ENCODE data around the gene CEP95. TPM values are rescaled to one million over a fixed set of nuclear protein-coding genes. Genes with fewer than 3 reads are reported as not detected.

The CEP95 gene
- total RNA-seq, 2 experiments from 2014 or later: 39.3 to 39.7 TPM

DNA sequence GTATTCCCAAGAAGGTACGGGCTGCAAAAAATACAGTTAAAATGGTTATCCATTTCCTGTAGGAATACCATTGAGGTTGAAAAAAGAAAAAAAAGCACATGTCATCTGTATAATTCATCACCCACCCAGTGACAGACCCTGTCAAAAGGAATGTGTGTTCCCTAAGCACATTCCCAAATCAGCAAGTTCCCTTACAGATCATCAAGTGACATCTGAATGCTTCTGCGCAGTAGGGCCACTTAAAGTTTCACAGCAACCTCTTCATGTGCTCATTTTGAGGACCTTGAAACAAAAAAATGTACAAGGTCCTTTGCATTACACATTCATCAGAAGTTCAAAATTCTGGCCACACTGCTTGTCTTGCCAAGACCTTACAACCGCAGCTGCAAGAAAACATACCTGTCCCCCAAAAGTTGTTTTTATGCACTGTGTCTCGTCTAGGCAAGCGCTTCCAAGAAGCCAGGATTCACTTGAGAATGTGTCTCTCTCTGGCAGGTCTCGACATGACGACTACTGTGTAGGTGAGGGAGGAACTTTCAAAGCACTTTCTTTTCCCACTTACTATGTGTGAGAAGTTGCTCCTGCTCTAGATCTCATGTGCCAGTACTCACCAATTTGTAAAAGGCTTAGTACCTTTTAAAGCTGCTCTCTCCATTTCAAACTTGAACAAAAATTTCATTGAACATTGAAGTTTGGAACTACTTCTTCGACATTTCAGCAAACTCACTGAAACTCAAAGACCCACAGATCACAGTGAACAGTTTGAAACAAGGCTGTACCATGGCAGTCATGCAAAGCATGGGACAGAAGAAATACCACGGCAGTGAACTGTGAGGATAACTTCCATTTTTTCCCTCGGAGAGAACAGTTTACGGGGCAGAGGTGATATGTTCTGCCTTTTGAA is 5.7 kb upstream of the CEP95 start:
- DNase-seq: no peak
- Mint-ChIP-seq H3K36me3 (peaks cover 77% of the 10 kb centered on the region), H3K9me3 (no peaks in the 10 kb centered on the region), H3K27ac (peak overlapping the region; percentile 67), H3K4me3 (no peak overlapping the region), H3K4me1 (peaks cover 68% of the 10 kb centered on the region), H3K27me3 (no peaks in the 10 kb centered on the region)

DNA sequence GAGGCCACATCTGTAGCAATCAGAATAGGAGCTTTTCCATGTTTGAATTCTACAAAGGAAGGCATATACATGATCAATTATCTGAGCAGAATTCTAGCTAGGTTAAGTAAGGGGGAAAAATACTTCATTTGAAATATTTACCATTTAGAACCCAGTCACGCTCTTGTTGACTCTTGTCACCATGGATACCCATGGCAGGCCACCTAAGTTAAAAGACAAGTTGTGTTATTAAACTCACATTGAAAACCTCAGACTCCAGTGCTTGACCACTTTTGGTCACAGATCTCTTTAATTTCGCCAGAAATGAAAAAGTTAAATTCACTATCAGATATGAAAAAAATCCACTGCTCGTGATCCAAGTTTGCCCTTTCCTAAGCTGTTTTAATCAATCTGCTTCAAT is 4.8 kb upstream of the CEP95 start:
- Mint-ChIP-seq H3K4me1 (peaks cover 67% of the 10 kb centered on the region), H3K27ac (peak overlapping the region; percentile 66), H3K4me3 (peak overlapping the region; percentile 3), H3K27me3 (no peaks in the 10 kb centered on the region), H3K36me3 (peaks cover 71% of the 10 kb centered on the region), H3K9me3 (no peaks in the 10 kb centered on the region)
- no peak for DNase-seq

DNA sequence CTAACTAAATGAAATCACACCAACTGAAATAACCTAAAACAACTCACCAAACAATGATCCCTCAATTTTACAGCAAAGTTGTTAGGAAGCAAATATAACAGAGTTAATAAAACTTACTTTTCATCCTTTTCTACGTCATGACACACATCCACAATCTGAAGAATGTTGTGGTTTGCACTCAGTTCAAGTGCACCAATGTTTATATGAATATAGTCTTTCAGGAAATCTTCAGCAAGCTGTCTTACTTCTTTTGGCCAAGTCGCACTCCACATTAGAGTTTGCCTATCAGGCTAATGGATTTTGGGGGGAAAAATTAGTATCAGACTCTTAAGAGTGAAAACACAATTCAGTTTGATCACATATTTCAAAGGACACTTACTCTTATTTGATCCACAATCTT is 4.0 kb upstream of the CEP95 start:
- Mint-ChIP-seq H3K27ac (peak overlapping the region; percentile 47), H3K36me3 (peaks cover 73% of the 10 kb centered on the region), H3K4me1 (peaks cover 62% of the 10 kb centered on the region), H3K4me3 (peak overlapping the region; percentile 46), H3K27me3 (no peaks in the 10 kb centered on the region), H3K9me3 (no peaks in the 10 kb centered on the region)
- no peak for DNase-seq

DNA sequence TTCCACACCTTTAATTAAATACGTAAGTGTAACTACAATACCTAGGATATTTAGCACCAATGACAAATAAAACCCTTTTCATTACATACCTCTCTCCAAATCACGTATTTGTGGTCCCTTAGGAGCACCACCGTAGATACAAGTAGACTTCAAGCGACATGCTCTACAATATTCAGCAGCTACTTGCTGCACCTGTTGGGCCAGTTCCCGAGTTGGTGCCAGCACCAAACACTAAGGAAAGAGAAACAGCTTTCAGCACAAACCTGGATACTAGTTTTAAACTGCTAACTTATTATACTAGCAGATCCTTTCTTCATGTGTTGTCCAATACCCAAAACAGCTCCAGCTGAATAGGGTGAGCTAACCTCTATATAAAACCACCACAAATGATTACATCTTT is 3.4 kb upstream of the CEP95 start:
- peaks cover 74% of the 10 kb centered on the region for H3K36me3 Mint-ChIP-seq
- DNase-seq: no peak
- H3K4me1 Mint-ChIP-seq: peaks cover 59% of the 10 kb centered on the region
- H3K9me3 Mint-ChIP-seq: no peaks in the 10 kb centered on the region
- no peaks in the 10 kb centered on the region for H3K27me3 Mint-ChIP-seq
- H3K4me3 Mint-ChIP-seq: peak overlapping the region; percentile 44
- H3K27ac Mint-ChIP-seq: peak overlapping the region; percentile 57

DNA sequence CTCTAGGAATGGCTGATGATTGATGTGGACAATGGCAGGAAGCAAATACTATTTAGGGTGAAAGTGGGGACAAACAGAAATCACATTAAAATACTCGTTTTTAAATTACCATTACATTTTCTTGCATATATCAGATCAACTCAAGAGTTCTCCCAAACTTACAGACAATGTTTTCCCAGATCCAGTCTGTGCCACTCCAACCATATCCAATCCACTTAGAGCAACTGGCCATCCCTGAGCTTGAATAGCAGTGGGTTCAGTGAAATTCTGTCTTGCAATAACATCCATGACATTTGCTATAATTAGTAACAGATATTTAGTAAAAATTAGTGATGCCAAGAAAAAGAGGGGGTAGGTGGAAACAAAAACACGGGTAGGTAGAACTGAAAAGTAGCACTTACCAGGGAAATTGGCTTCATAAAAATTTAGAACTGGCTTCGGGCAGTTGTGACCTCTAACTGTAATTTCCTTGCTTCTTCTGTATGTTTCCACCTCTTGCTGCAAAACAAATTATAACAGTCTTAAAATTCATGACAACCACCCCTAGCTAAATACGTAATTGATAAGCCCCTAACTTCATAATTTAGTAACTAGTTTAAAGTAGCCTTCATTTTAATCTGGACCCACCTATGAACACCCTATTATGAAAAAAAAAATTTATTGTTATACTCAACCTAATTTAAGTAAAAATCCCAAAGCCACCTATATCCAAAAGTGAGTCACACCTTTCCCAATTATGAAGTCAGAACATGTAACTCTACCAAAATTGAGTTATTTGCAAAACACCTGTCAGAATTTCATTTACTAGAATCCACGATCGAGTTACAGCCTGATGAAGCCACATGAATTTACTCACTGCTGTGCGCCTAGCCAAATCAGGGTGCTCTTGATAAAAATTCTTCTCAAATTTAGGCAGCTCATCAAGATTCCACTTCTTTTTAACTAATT is 2.7 kb upstream of the CEP95 start:
- peak overlapping the region; percentile 100 for H3K27ac Mint-ChIP-seq
- no peaks in the 10 kb centered on the region for H3K9me3 Mint-ChIP-seq
- peak overlapping the region; percentile 98 for H3K4me3 Mint-ChIP-seq
- no peaks in the 10 kb centered on the region for H3K27me3 Mint-ChIP-seq
- no peak for DNase-seq
- H3K4me1 Mint-ChIP-seq: peaks cover 57% of the 10 kb centered on the region
- H3K36me3 Mint-ChIP-seq: peaks cover 74% of the 10 kb centered on the region

DNA sequence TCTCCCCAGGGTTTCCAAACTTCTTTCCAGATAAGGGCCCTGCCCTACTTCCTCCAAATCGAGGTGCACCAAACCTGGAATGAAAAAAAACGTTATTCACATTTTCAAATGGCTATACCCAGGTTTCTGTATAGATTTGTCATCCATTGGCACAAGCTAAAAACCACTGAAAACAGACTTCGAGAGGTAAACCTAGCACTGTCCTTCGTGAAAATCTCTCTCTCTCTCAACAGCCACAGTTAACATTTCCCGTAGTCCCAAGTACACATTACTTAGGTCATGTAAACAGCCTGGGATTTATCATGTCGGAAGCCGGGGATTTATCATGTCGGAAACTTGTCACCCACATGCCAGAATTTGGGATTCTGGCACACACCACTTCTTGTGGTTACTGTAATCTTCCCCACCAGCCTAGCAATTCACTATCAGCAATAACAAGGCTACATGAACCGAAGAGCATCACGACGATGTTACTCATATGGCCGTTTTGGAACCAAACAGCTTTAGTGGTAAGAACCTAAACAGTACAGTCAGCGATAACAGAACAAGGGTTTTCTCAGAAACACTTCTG is 1.9 kb upstream of the CEP95 start:
- Mint-ChIP-seq H3K27ac (peak overlapping the region; percentile 100), H3K4me3 (peak overlapping the region; percentile 98), H3K27me3 (no peaks in the 10 kb centered on the region), H3K9me3 (no peaks in the 10 kb centered on the region), H3K4me1 (peaks cover 55% of the 10 kb centered on the region), H3K36me3 (peaks cover 72% of the 10 kb centered on the region)
- no peak for DNase-seq

DNA sequence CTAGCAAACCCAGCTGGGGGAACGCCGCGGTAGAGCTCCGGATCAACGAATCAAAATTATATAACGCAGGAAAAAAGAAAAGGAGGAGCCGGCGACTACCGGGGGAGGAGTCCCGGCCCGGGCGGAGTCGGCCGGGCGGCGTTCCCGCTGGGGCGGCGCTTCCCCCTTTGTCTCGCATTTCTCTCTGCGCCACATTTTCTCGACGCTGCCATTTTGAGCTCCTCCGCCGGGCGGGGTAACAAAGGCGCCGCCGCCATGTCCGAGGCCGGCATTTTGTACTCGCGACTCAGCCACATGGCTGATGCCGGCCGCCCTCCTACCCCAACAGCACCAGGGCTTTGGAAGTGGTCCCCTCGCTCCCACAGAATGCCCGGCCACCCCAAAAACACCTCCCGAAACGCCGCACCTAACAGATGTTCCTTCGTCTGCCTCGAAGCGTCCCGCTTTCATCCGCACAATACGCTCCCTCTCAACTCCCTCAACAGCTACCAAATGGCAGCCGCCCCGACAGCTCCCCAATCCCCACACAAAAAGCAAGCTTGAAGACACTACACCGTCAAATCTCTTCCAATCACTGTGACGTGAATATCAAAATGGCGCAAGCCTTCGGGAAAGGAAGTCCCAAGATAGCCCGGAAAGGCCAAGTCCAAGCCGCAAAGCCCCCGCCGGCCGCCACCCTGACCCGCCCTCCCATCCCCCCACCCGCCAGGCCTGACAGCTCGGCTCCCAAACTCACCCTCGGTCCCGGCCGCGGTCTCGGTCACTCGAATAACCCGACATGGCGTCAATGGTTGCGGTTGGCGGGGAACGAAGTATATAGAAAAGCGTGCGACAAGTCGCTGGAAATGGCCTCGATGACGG is 1.2 kb upstream of the CEP95 start:
- H3K27me3 Mint-ChIP-seq: no peaks in the 10 kb centered on the region
- H3K4me3 Mint-ChIP-seq: peak overlapping the region; percentile 98
- H3K4me1 Mint-ChIP-seq: peaks cover 48% of the 10 kb centered on the region
- peaks cover 66% of the 10 kb centered on the region for H3K36me3 Mint-ChIP-seq
- DNase-seq: peak; percentile 84
- peak overlapping the region; percentile 100 for H3K27ac Mint-ChIP-seq
- H3K9me3 Mint-ChIP-seq: no peaks in the 10 kb centered on the region

DNA sequence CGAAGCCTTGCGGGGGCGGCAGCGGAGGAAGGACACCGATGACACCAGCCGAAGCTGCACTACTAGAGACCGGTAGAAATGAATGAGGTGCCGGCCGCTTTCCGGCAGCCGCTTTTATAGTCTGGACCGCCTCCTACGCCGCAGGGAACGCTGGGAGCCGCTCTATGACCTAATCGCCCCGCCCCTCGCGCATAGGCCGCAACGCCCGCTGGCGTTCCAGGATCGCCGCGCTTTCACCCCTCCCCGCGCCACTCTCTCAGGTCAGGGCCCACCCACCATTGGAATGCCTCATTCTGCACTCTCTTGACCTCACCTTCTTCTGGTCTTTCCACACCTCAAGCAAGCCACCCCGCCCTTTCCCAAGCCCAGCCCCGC is 589 bp upstream of the CEP95 start, which contains the start of gene DDX5:
Gene DDX5, minus strand, starts transcription at position 89 of the 375 bp plus-strand sequence. CDS start 170 bp downstream, outside the sequence.
- Mint-ChIP-seq H3K36me3 (peaks cover 61% of the 10 kb centered on the region), H3K4me3 (peak within 1 kb of the TSS; percentile 98), H3K27me3 (no peaks in the 10 kb centered on the region), H3K9me3 (no peaks in the 10 kb centered on the region), H3K4me1 (peaks cover 43% of the 10 kb centered on the region), H3K27ac (peak within 1 kb of the TSS; percentile 100)
- peak; percentile 96 for DNase-seq

DNA sequence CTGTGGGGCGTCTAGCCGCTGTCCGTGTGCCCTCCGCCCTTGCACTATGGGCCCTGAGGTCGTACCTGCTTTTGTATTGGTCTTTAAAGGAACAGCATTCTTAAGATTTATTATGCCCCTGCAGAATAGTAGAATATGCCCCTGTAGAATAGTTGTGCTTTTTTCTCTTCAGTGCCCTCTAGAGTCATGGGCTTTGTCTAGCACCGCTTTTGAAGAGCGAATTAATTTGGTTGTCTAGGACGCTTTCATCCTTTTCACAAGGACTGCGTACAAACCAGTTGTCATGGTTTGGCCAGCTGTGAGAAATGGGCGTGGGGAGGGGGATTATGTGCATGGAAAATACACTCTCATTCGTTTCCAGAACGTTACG is 621 bp downstream of the CEP95 start:
- peak; percentile 37 for DNase-seq
- Mint-ChIP-seq H3K4me1 (peaks cover 41% of the 10 kb centered on the region), H3K27ac (peak overlapping the region; percentile 100)

DNA sequence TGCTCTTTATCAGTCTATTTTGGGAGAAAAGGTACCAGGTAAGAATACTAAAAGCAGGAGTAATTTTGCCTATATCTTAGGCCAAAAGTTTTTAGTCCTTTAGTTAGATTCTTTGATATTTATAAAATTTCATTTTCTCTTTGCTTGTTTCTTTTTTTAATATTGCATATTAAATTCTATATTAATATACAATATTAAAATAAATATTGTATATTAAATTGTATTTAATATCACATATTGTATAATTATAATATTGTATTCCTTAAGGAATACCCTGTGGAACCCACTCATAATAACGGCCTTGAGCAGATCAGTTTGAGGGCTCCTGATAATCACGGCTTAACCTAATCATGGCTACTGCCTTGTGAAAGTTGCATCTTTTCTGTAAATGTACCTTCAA is 1.9 kb downstream of the CEP95 start:
- Mint-ChIP-seq H3K27me3 (no peaks in the 10 kb centered on the region), H3K9me3 (no peaks in the 10 kb centered on the region), H3K4me1 (peaks cover 37% of the 10 kb centered on the region), H3K27ac (no peak overlapping the region), H3K4me3 (peak overlapping the region; percentile 98), H3K36me3 (peaks cover 37% of the 10 kb centered on the region)
- DNase-seq: no peak

More for the DNA sequence above, 621 bp downstream of the CEP95 start:
- H3K36me3 Mint-ChIP-seq: peaks cover 49% of the 10 kb centered on the region
- no peaks in the 10 kb centered on the region for H3K27me3 Mint-ChIP-seq
- H3K4me3 Mint-ChIP-seq: peak overlapping the region; percentile 98
- no peaks in the 10 kb centered on the region for H3K9me3 Mint-ChIP-seq

DNA sequence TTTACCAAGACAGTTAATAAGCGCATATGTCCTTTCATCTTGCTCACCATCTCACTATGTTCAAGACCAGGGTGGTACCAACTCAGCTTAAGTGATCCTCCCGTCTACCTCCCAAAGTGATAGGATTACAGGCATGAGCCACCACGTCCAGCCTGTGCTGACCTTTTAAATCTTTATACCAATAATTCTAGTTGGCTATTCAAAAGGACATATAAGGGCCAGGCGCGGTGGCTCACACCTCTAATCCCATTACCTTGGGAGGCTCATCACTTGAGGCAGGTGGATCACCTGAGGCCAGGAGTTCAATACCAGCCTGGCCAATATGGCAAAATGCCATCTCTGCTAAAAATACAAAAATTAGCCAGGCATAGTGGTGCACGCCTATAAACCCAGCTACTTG is 2.4 kb downstream of the CEP95 start:
- H3K27me3 Mint-ChIP-seq: no peaks in the 10 kb centered on the region
- no peak for DNase-seq
- H3K4me1 Mint-ChIP-seq: peaks cover 35% of the 10 kb centered on the region
- no peak overlapping the region for H3K27ac Mint-ChIP-seq
- no peaks in the 10 kb centered on the region for H3K9me3 Mint-ChIP-seq
- peak overlapping the region; percentile 54 for H3K4me3 Mint-ChIP-seq
- H3K36me3 Mint-ChIP-seq: peaks cover 33% of the 10 kb centered on the region

DNA sequence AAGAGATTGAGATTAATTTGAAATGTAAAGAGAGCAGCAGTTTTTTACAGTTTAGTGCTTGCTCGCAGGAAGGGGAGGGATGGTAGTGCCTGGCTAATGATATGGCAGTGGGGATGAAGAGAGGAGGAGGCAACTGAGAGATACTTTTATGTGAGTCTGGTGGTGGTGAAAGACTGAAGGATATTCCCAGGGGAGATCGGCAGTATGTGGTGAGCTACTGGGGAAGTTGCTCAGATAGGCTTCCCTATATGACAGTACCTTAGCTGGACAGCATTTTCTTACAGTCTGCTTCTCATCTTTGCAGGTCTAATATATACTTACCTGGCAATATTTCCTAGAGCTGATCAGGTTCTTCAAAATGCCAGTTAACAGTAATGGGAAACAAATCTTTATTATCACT is 8.6 kb downstream of the CEP95 start:
- Mint-ChIP-seq H3K4me1 (peaks cover 29% of the 10 kb centered on the region), H3K4me3 (no peak overlapping the region), H3K9me3 (no peaks in the 10 kb centered on the region), H3K36me3 (peaks cover 14% of the 10 kb centered on the region), H3K27me3 (no peaks in the 10 kb centered on the region), H3K27ac (no peak overlapping the region)
- no peak for DNase-seq

DNA sequence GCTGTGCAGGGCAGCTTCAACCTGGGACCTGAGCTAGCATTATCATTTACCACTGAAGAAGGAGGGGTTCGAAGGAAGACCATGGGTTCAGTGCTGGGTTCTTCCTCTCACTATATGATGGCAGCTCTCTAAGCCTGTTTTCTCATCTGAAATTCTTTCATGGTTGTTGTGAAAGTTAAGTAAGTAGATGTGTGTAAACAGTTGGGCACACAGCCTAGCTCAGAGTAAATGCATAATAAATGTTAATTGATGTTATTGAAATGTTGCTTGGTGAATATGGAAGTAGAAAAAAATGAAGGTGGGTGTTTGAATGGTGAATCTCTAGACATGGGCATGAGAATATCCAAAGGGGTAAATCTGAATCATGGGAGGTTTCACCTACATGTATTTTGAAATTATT is 9.1 kb downstream of the CEP95 start:
- Mint-ChIP-seq H3K36me3 (peaks cover 12% of the 10 kb centered on the region), H3K4me1 (peaks cover 29% of the 10 kb centered on the region), H3K4me3 (no peak overlapping the region), H3K9me3 (no peaks in the 10 kb centered on the region), H3K27ac (no peak overlapping the region), H3K27me3 (no peaks in the 10 kb centered on the region)
- DNase-seq: no peak

DNA sequence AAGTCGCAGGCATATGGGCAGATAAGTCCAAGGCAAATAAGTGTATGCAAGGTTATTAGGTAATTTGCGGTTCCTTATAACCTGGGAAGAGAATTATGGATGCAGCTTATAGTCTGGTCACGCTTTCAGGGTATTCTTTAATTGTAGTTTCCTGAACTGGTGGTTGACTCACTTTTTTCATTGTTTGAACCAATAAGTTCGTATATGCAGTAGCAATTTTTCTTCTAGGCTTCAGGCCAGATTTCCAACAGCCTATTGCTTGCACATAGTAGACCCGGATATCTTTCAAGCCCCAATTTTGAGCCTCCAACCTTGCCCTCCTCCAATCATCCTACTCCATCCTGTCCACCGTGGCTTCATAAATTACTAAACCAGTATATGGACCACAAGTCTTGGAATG is 12.8 kb downstream of the CEP95 start:
- H3K9me3 Mint-ChIP-seq: no peaks in the 10 kb centered on the region
- peaks cover 8% of the 10 kb centered on the region for H3K4me1 Mint-ChIP-seq
- peaks cover 18% of the 10 kb centered on the region for H3K36me3 Mint-ChIP-seq
- no peak for DNase-seq
- H3K27ac Mint-ChIP-seq: no peak overlapping the region
- H3K27me3 Mint-ChIP-seq: no peaks in the 10 kb centered on the region
- no peak overlapping the region for H3K4me3 Mint-ChIP-seq
